Fibroblast of lung (primary cell): ENCODE data around the gene SSMEM1.
"Not testable (repeated sequence)": the region's sequence is repeated elsewhere in the genome, so short reads cannot be mapped to it uniquely, and the experiment has no call there.

ENCODE experiments used
- EZH2 ChIP-seq: IDR thresholded peaks from 2 replicates; pipeline ENCODE4 v1.5.1; 2012; ENCODE audit warnings: low read length, control low read depth, mild to moderate bottlenecking; ENCODE audit errors: missing control alignments
- TF ChIP-seq, protein P1 (sequence below), 2 donors: IDR thresholded peaks in 1 of 2; conservative IDR thresholded peaks in 1 of 2; 1 replicate in 1 of 2; 2 replicates in 1 of 2; pipeline ENCODE4 v1.5.1; 2011 to 2012; ENCODE audit warnings: low read length in 2 of 2, control low read depth in 1 of 2, inconsistent platforms in 1 of 2, low read depth in 1 of 2, mild to moderate bottlenecking in 1 of 2

DNA sequence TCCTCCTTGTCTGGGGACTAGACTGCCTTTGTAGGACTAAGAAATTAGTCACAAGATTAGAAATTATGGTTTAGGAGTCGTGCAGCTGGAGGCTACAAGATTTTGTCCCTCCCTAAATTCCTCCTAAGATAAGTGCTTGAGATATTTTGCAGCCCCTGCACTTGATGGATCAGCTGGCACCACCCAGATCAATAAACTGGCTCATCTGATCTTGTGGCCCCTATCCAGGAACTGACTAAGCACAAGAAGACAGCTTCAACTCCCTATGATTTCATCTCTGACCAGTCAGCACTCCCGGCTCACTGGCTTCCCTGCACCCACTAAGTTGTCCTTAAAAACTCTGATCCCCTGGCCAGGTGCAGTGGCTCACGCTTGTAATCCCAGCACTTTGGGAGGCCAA lies 17.3 kb downstream of the SSMEM1 start:
- TF ChIP-seq, protein P1, sequence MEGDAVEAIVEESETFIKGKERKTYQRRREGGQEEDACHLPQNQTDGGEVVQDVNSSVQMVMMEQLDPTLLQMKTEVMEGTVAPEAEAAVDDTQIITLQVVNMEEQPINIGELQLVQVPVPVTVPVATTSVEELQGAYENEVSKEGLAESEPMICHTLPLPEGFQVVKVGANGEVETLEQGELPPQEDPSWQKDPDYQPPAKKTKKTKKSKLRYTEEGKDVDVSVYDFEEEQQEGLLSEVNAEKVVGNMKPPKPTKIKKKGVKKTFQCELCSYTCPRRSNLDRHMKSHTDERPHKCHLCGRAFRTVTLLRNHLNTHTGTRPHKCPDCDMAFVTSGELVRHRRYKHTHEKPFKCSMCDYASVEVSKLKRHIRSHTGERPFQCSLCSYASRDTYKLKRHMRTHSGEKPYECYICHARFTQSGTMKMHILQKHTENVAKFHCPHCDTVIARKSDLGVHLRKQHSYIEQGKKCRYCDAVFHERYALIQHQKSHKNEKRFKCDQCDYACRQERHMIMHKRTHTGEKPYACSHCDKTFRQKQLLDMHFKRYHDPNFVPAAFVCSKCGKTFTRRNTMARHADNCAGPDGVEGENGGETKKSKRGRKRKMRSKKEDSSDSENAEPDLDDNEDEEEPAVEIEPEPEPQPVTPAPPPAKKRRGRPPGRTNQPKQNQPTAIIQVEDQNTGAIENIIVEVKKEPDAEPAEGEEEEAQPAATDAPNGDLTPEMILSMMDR (conservative IDR thresholded peaks at IDR 0.05 in 1 of 2, IDR thresholded peaks at IDR 0.05 in 1 of 2; ENCODE audit: low read depth in 1 of 2, low read length in 2 of 2) = not testable (repeated sequence)
- TF ChIP-seq EZH2 = not testable (repeated sequence)
